GM19438 (cell line): ENCODE results near the gene ZMIZ1.

Source experiments
- ATAC-seq: cut with Tn5 transposase; IDR thresholded peaks from one replicate; pipeline ENCODE4 v1.9.1; 2021; ENCODE audit warnings: low read depth; ENCODE audit not compliant: unreplicated experiment

Gene ZMIZ1

DNA sequence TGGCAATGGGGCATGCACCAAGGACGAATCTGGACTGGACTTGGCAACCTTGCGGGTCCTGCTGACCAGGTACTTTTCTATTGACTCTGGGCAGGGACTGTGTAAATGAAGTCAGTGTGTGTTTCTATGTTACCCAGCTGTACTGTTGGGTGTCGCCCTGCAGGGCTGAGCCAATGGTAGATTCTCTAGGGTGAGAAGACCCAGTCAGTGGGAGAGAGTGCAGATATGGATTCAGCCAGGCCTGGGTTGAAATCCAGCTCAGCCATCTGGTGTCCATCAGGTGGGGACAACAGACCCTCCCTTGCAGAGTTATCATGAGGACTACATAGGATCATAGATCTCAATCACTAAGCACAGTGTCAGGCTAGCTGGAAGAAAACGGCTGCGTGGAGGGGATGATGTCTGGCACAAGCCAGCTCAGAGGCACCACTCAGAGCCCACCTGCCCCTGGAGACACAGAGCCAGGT is 273.6 kb downstream of the ZMIZ1 start:
- no peak for ATAC-seq

DNA sequence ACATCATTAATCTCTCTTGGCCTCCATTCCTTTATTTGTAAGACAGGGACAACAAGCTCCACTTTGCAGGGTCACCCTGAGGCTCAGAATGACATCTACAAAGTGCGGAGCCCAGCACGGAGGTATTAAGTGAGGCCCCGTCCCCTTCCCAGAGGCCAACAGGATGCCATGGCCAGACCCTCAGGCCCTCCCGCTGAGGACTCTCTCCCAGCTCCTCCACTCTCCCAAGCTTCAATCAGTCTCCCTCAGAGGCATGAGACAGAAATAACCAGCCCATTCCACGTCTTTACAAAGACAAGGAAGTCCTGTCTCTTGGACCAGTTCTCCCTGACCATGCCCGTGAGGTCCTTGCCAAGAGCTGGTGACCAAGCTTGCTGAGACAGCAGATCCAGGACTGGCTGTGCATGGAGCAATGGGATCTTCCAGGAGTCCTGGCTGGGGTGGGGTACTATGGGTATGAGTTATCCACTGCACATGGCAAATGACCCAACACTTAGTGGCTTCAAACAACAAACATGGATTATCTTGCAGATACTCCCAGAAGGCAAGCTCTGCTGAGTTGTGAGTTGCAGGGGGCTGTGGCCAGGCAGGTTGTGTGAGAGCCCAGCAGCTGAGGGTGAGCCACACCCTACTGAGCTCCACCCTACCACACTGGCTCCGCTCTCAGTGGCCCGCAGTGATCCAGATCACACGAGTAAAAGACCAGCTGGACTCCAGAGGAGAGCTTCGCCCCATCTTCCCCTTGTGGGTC is 274.2 kb downstream of the ZMIZ1 start:
- ATAC-seq = no peak

DNA sequence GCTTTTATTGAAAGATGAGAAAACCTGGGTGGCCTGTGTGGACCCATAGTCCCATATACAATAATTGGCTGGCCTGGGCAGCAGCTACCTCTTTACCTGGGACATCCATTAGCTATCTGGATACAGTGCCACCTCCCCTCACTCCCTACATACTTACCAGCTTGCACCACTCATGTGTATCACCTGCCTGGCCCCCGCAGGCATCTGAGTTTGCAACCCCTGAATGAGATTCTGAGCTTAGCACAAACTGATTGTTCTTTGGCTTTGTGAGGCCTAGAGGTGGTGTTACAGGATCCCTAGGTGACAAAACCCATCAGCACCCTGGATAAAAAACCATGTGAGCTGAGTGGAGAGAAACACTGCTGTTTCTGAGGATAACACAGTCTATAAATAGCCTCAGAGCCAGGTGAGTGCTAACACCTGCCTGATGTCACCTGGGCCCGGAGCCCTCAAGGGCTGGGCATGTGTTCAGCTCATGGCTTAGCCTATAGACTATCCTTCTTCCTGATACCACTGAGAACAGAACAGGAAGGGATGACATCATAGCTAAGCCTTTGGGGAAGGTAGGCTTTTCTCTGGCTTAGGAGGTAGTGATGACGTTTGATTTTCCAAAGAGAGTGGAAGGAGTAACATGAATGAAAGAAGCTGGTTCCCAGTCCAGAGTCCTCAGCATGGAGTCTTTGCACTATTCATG is 275.9 kb downstream of the ZMIZ1 start:
- no peak for ATAC-seq

GRCh38 chr10:79345241-79346011 is 276.7 kb downstream of the ZMIZ1 start:
- ATAC-seq = no peak

DNA sequence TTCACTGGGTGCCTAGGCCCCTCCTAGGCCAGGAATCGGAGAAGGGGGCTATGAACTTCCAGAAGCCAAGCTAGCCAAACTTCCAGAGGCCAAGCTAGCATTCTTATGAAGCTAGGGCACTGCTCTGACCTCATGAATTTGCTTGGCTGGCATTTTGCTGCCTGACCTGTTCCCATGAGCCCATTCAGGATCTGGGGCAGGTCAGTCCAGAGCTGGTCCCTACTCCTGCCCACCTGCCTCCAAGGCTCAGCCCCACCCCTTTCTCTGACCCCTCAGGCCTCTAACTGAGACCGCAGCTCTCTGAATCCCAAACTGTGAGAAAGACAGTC is 277.2 kb downstream of the ZMIZ1 start:
- no peak for ATAC-seq

DNA sequence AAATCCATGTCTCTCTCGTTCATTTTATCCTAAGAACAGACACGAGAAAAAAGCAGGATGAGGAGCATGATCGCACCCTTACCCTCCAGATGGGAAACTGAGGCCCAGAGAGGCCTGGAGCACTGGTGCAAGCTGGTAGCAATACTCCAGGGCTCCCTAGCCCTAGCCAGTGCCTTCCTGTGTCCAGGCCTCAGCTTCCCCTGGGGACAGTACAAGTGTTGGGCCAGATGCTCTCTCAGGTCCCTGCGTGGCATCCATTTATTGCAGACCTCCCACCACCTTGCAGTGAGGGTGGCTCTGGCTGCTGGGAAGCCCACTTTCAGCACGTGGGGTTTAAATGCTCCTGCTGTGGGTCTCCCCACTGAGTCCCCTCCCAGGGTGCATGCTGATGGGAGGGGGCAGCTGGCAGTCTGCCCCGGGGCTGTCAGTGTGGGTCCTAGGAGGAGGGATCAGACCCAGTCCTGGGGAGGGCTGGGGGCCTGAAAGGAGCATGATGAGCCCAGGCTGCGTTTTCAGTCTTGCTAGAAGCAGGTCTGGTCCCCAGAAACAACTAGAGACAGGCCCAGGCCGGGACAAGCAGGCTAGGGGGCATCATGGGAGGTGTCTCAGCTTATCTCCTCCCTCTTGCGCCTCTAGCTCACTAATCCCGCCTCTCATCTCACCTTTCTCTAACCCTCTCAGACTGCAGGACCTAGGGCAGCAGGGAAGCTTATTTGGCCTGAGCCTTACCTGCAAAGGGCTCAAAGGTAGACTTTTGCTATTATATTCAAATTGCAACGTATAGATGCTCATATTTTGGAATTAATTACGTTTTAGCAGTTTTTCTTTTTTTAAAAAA is 277.8 kb downstream of the ZMIZ1 start:
- ATAC-seq = no peak

- ATAC-seq = peak; percentile 87
Observed at GRCh38 chr10:79347226-79347893, 278.6 kb downstream of the ZMIZ1 start, which contains the start of gene PPIF. TSS of gene PPIF (plus strand) at chr10:79347469. CDS start at chr10:79347549, 80 bp downstream.

DNA sequence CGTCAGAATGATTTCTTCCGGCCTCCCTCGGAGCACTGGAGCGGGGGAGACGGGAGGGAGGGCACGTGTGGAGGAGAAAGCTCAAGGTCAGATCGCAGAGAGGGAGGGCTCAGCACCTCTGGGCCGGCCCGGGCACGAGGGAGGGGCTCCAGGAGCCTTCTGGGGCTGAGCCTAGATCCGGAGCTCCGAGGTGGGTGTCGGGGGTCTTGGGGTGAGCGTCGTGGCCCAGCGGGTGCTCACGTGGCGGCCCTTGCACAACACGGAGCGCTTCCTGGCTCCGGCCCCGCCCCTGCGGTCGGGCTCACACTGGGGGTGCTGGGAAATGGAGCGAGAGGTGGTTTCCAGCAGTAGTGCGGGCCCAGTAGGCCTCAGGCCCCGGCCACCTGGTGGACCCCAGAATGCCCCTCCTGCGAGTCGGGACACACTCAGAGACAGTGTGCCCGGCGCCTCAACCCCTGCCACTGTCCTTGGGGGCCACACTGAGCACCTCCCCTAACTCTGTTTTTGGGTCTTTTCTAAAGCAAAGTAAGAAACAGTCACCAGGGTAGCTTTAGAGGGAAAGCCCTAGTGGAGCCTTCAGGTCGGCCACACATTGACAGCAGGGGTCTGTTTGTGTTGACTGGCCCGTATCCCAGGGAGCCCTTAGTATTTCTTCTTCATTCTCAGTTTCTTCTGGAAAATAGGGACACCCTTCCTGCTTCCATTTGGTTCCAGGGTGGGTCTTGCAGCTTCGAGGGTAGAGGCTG is 279.3 kb downstream of the ZMIZ1 start:
- peak; percentile 65 for ATAC-seq

DNA sequence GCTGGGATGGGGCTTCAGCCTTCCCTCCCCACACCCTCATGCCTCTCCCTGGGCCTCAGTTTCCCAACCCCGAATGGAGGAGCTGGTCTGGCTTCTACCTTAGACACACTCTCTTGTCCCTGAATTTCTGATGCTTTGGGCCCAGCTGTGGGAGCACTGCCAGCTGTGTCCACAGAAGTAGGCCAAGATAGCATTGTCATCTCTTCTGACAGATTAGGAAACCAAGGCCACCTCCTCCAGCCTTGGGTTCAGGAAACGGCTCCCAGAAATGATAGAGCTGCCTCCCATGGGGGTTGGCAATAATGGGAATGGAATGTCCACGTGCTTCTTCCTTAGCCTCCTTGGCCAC is 279.8 kb downstream of the ZMIZ1 start:
- no peak for ATAC-seq

- no peak for ATAC-seq
Observed at GRCh38 chr10:79349072-79349491, 280.3 kb downstream of the ZMIZ1 start.

GRCh38 chr10:79349766-79350406 is 281.1 kb downstream of the ZMIZ1 start:
- ATAC-seq = no peak

DNA sequence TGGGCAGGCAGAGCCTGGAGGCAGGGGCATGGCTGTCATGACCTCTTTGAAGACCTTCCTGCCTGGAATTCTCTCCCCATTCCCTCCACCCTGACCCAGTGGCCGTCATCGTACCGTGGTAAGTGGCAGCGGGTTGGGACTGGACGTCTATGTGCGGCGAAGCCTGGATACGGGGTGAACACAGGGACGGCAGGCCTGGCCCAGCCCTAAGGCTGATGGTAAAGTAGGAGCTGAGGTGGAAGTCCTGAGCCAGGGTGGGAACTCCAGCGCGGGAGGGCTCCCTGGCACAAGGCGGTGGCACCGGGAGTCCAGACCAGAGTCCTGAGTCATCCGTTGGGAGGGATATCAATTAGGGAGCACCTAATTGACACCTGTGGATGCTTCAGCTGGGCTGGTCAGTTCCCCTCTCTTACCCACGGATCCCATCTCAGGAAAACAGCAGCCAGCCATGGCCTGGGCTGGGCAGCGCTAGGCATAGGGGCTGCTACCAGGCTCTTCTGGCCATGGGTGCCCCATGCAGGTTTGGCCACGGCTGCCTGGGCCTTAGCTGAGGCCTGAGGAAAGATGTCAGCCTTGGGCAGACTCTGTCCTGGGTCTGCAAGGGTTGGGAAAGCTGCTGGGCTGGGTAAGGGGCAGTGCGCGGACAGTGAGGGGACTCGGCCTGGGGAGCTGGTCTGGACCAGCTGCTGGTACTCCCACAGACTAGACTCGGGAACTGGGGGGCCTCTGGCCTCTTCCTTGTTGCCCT is 281.8 kb downstream of the ZMIZ1 start:
- ATAC-seq = no peak

DNA sequence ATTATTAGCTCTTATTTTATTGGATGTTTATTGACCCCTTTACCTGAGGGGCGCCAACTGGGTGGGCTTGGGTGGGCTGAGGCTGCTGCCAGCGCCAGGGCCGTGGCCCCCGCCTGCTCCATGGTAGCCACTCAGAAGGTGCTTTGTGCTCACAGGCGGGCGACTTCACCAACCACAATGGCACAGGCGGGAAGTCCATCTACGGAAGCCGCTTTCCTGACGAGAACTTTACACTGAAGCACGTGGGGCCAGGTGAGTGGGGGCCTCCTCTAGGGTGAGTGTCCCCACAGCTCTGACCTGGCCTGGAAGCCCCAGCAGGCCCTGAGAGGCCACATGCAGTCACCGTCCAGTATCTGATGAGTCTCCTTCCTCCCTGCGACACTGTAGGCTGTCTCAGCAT is 282.6 kb downstream of the ZMIZ1 start:
- ATAC-seq = no peak

- no peak for ATAC-seq
Observed at GRCh38 chr10:79352035-79352877, 283.5 kb downstream of the ZMIZ1 start.

DNA sequence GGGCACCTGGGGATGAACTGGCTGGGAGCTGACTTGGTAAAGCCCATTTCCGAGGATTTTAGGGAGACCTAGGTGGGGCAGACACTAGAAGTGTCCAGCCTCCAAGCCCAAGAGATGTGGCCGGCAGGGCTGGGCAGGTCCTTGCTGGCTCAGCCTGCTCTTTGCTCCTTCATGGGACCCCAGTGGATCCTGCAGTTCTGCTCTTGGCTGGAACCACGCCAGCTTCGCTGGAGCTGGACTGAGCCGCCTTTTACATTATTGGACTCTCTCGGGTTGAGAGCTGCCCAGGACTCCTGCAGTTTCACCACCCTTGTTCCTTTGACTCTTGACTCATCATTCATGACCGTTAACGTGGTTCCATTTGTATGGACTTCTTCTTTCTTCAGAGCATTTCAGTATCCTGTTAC is 284.2 kb downstream of the ZMIZ1 start:
- no peak for ATAC-seq

DNA sequence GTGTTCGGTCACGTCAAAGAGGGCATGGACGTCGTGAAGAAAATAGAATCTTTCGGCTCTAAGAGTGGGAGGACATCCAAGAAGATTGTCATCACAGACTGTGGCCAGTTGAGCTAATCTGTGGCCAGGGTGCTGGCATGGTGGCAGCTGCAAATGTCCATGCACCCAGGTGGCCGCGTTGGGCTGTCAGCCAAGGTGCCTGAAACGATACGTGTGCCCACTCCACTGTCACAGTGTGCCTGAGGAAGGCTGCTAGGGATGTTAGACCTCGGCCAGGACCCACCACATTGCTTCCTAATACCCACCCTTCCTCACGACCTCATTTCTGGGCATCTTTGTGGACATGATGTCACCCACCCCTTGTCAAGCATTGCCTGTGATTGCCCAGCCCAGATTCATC is 285.0 kb downstream of the ZMIZ1 start:
- ATAC-seq = no peak

GRCh38 chr10:79354141-79354540 is 285.4 kb downstream of the ZMIZ1 start:
- ATAC-seq = no peak
